ENCODE measurements around the gene GRID2. TPM values are rescaled to one million over a fixed set of nuclear protein-coding genes. Genes with fewer than 3 reads are reported as not detected.

The GRID2 gene
- total RNA-seq, 1 donor from 2014 or later = 2.1 TPM

DNA sequence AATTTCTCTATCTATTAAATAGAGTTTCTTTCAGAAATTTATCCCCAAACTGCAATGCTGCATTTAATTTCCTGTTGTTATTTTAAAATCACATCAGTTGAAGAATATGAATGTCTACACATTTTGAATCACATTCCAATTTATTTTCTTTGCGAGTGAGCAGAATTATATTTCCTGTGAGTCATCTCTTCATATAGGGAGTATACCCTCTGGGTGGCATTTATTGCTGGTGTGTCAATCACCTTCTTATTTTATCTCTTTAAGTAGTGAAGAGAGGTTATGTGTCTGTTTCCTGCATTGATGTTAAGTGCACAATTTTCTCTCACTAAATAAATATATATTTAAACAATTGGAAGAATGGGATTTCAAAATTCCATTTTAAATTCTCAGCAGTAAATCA, 1013.8 kb downstream of the GRID2 start:
- DNase-seq = no peak
- Mint-ChIP-seq H3K4me3 (ENCODE audit: unreplicated experiment) (no peak overlapping the region), H3K36me3 (ENCODE audit: unreplicated experiment) (no peaks in the 10 kb centered on the region), H3K9me3 (ENCODE audit: unreplicated experiment) (no peaks in the 10 kb centered on the region), H3K27ac (ENCODE audit: unreplicated experiment) (no peak overlapping the region), H3K4me1 (ENCODE audit: low read depth, unreplicated experiment) (peaks cover 4% of the 10 kb centered on the region), H3K27me3 (ENCODE audit: unreplicated experiment) (no peaks in the 10 kb centered on the region)
- TF ChIP-seq, protein P1, sequence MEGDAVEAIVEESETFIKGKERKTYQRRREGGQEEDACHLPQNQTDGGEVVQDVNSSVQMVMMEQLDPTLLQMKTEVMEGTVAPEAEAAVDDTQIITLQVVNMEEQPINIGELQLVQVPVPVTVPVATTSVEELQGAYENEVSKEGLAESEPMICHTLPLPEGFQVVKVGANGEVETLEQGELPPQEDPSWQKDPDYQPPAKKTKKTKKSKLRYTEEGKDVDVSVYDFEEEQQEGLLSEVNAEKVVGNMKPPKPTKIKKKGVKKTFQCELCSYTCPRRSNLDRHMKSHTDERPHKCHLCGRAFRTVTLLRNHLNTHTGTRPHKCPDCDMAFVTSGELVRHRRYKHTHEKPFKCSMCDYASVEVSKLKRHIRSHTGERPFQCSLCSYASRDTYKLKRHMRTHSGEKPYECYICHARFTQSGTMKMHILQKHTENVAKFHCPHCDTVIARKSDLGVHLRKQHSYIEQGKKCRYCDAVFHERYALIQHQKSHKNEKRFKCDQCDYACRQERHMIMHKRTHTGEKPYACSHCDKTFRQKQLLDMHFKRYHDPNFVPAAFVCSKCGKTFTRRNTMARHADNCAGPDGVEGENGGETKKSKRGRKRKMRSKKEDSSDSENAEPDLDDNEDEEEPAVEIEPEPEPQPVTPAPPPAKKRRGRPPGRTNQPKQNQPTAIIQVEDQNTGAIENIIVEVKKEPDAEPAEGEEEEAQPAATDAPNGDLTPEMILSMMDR (IDR thresholded peaks at IDR 0.05; ENCODE audit: partially characterized antibody, unreplicated experiment) = no peak

DNA sequence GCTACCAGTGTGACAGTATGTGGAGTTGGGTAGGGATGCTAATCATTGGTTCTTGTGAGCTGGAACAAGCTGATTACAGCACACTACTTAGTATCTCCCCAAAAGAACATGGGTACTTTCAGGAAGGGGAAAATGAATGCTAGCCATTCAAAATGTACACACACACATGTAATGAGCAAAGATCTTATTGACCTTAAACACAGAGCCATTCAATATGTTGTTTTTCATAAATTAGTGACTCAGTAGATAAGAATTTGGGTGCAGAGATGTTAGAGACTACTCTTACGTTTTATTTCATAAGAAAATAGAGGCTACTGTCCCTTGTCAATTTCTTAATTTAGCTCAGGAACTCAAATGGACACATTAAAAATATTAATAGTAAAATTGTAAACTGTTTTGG, 1015.3 kb downstream of the GRID2 start:
- TF ChIP-seq, protein P1 (IDR thresholded peaks at IDR 0.05; ENCODE audit: partially characterized antibody, unreplicated experiment) = no peak
- Mint-ChIP-seq H3K9me3 (ENCODE audit: unreplicated experiment) (no peaks in the 10 kb centered on the region), H3K27me3 (ENCODE audit: unreplicated experiment) (no peaks in the 10 kb centered on the region), H3K4me3 (ENCODE audit: unreplicated experiment) (no peak overlapping the region), H3K27ac (ENCODE audit: unreplicated experiment) (no peak overlapping the region), H3K4me1 (ENCODE audit: low read depth, unreplicated experiment) (peaks cover 4% of the 10 kb centered on the region), H3K36me3 (ENCODE audit: unreplicated experiment) (no peaks in the 10 kb centered on the region)
- DNase-seq = no peak

GRCh38 chr4:93320356-93320755, 1016.6 kb downstream of the GRID2 start:
- TF ChIP-seq, protein P1 (IDR thresholded peaks at IDR 0.05; ENCODE audit: partially characterized antibody, unreplicated experiment) = no peak
- Mint-ChIP-seq H3K27me3 (ENCODE audit: unreplicated experiment) (no peaks in the 10 kb centered on the region), H3K36me3 (ENCODE audit: unreplicated experiment) (no peaks in the 10 kb centered on the region), H3K4me3 (ENCODE audit: unreplicated experiment) (no peak overlapping the region), H3K4me1 (ENCODE audit: low read depth, unreplicated experiment) (peaks cover 4% of the 10 kb centered on the region), H3K27ac (ENCODE audit: unreplicated experiment) (no peak overlapping the region), H3K9me3 (ENCODE audit: unreplicated experiment) (no peaks in the 10 kb centered on the region)
- DNase-seq = no peak

DNA sequence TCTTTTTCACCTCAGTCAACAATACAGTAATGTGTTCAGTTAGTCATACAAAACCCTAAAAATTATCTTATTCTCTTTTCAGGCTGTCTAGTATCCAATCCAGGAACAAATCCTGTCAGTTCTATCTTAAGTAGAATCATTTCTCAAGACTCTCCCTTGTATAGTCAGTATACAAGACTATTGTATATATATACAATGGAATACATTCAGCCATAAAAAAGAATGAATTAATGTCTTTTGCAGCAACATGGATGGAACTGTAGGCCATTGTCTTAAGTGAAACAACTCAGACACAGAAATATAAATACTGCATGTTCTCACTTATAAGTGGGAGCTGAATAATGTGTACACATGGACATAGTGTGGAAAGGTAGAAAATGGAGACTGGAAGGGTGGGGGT, 1023.6 kb downstream of the GRID2 start:
- Mint-ChIP-seq H3K27me3 (ENCODE audit: unreplicated experiment) (no peaks in the 10 kb centered on the region), H3K4me1 (ENCODE audit: low read depth, unreplicated experiment) (peaks cover 10% of the 10 kb centered on the region), H3K9me3 (ENCODE audit: unreplicated experiment) (no peaks in the 10 kb centered on the region), H3K27ac (ENCODE audit: unreplicated experiment) (no peak overlapping the region), H3K36me3 (ENCODE audit: unreplicated experiment) (no peaks in the 10 kb centered on the region), H3K4me3 (ENCODE audit: unreplicated experiment) (no peak overlapping the region)
- no peak for DNase-seq
- TF ChIP-seq, protein P1 (IDR thresholded peaks at IDR 0.05; ENCODE audit: partially characterized antibody, unreplicated experiment) = no peak

DNA sequence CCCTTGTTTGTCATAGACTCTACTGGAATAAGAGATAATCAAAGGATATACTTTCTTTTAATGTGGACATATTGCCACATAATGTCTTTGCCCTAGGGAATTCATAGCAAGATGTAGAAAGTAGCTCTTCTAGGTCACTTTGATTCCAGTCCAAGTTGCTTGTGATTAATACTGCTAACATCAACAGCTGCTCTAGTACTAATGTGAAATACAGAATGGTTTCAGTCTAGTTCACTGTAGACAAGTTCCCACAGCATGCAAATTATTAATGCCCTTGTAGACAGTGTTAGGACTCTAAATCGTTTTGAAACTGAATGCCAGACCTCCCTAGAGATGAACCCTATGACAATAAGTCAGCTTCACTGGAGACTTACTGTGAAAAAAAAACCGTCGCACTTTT, 1030.2 kb downstream of the GRID2 start:
- no peaks in the 10 kb centered on the region for H3K9me3 Mint-ChIP-seq (ENCODE audit: unreplicated experiment)
- H3K27me3 Mint-ChIP-seq (ENCODE audit: unreplicated experiment) = no peaks in the 10 kb centered on the region
- H3K4me1 Mint-ChIP-seq (ENCODE audit: low read depth, unreplicated experiment) = peaks cover 12% of the 10 kb centered on the region
- no peaks in the 10 kb centered on the region for H3K36me3 Mint-ChIP-seq (ENCODE audit: unreplicated experiment)
- H3K4me3 Mint-ChIP-seq (ENCODE audit: unreplicated experiment) = no peak overlapping the region
- H3K27ac Mint-ChIP-seq (ENCODE audit: unreplicated experiment) = no peak overlapping the region
- DNase-seq = no peak
- TF ChIP-seq, protein P1 (IDR thresholded peaks at IDR 0.05; ENCODE audit: partially characterized antibody, unreplicated experiment) = no peak
